ENCODE measurements around the gene MAPKAP1. TPM values are rescaled to one million over a fixed set of nuclear protein-coding genes. Genes with fewer than 3 reads are reported as not detected.

The MAPKAP1 gene
- 10 to 100 TPM; 50.3 to 58.5 TPM for total RNA-seq

GRCh38 chr9:125706651-125707471, at the start of gene MAPKAP1:
MAPKAP1 (minus strand) TSS chr9:125707208; CDS start chr9:125672574, 34,634 bp downstream.

GRCh38 chr9:125747053-125747764, 40.2 kb upstream of the MAPKAP1 start, which contains the start of gene PBX3:
PBX3 (plus strand) TSS chr9:125747373.

Small RNAs within 50 kb of the gene (small RNA-seq; reads per million reads assigned to genes)
- 0 reads per million in 2 donors for gene RF00017

Other genes starting within 250 kb of the MAPKAP1 start
- 10 to 100 TPM; 14.8 to 18.0 TPM for gene PBX3, start 40.2 kb upstream of the MAPKAP1 start, total RNA-seq

Data from melanocyte of skin (primary cell).